Esophagus muscularis mucosa (tissue), 4 donors: ENCODE results near the gene WNT1. TPM values are rescaled to one million over a fixed set of nuclear protein-coding genes. Genes with fewer than 3 reads are reported as not detected.
A peak's percentile ranks its signal among the peaks of the same experiment; 100 is the strongest.

Experiments used
- DNase-seq: peaks from one replicate; pipeline ENCODE4 v3.0.0-alpha.2; 2017; ENCODE audit errors: extremely low spot score
- H3K27ac ChIP-seq, 4 donors: fragments of 200-600 bp; sonication (generic); replicated peaks in 1 of 4; 1 replicate in 3 of 4; 2 replicates in 1 of 4; pipeline ENCODE4 v1.5.1; 2016 to 2019; ENCODE audit warnings: mild to moderate bottlenecking in 1 of 4
- H3K27me3 ChIP-seq, 4 donors: fragments of 200-600 bp; sonication (generic); one replicate each; pipeline versions ENCODE4 v1.5.1 to v1.6.0; 2016 to 2019
- H3K36me3 ChIP-seq, 4 donors: fragments of 200-600 bp; sonication (generic); one replicate each; pipeline ENCODE4 v1.5.1; 2016 to 2019
- H3K4me1 ChIP-seq, 4 donors: fragments of 200-600 bp; sonication (generic); one replicate each; pipeline ENCODE4 v1.5.1; 2016 to 2019
- H3K4me3 ChIP-seq, 4 donors: fragments of 200-600 bp; sonication (generic); 1 replicate in 2 of 4; 2 replicates in 2 of 4; pipeline ENCODE4 v1.5.1; 2016 to 2019; ENCODE audit warnings: mild to moderate bottlenecking in 4 of 4, moderate library complexity in 1 of 4
- H3K9me3 ChIP-seq, 4 donors: fragments of 200-600 bp; sonication (generic); 1 replicate in 3 of 4; 2 replicates in 1 of 4; pipeline ENCODE4 v1.5.1; 2016 to 2019
- EP300 ChIP-seq: sonication (generic); formaldehyde crosslinking; IDR thresholded peaks from one replicate; pipeline ENCODE4 v1.6.1; 2017; ENCODE audit warnings: antibody characterized with exemption
- POLR2A ChIP-seq: fragments of 450-650 bp; IDR thresholded peaks from one replicate; pipeline ENCODE4 v1.6.1; 2017; ENCODE audit warnings: antibody characterized with exemption, moderate library complexity, mild to moderate bottlenecking, low read depth
- POLR2AphosphoS5 ChIP-seq, 2 donors: sonication (generic); formaldehyde crosslinking; IDR thresholded peaks; one replicate each; pipeline ENCODE4 v1.6.1; 2017; ENCODE audit warnings: antibody characterized with exemption in 2 of 2
- WGBS: methylation state at CpG from one replicate; pipeline ENCODE4 v1.1.5; 2018; 5-methylcytosine and 5-hydroxymethylcytosine counted together
- intact Hi-C: fragments of 100-400 bp; cut with DNase I; formaldehyde crosslinking; loops from one replicate; pipeline ENCODE4 v1.15.1; 2023
- total RNA-seq, 4 donors: library from RNA; depleted of rRNA; stranded (reverse); fragments of >200 nt; gene quantifications; one replicate each; pipeline versions ENCODE4 v1.1.0 to v1.2.1, GENCODE V29; 2016
- TF ChIP-seq, protein P1 (sequence below), 3 experiments: fragments of 200-600 bp in 2 of 3; fragments of 450-650 bp in 1 of 3; sonication (generic) in 2 of 3; IDR thresholded peaks; one replicate each; pipeline ENCODE4 v1.5.1; 2017 to 2019; ENCODE audit warnings: antibody characterized with exemption in 3 of 3, mild to moderate bottlenecking in 2 of 3, moderate library complexity in 1 of 3

Gene WNT1
- total RNA-seq, 4 donors from 2014 or later: not detected

DNA sequence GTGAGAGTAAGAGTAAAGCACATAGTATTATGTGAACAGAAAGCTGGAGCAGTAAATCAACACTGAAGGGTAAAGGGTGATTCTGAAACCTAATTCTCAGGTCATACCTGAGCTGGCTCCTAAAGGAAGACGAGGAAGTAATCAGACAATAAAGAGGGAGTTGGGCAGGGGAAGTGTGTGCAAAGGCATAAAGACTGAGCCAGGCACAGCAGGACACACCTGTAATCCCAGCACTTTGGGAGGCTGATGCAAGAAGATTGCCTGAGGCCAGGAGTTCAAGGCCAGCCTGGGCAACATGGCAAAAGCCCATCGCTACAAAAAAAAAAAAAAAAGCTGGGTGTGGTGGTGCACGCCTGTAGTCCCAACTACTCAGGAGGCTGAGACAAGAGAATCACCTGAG is 30.4 kb upstream of the WNT1 start:
- no peaks in the 10 kb centered on the region for H3K27me3 ChIP-seq
- no peak for DNase-seq
- H3K27ac ChIP-seq: no peak overlapping the region
- peaks cover 0 to 27% (median 13%) of the 10 kb centered on the region in 4 donors for H3K36me3 ChIP-seq
- no peaks in the 10 kb centered on the region for H3K9me3 ChIP-seq
- peaks cover 6 to 23% (median 19%) of the 10 kb centered on the region in 4 donors for H3K4me1 ChIP-seq
- TF ChIP-seq POLR2AphosphoS5 (IDR thresholded peaks at IDR 0.05): no peak
- no peak for TF ChIP-seq POLR2A
- no peak for TF ChIP-seq EP300
- TF ChIP-seq, protein P1, sequence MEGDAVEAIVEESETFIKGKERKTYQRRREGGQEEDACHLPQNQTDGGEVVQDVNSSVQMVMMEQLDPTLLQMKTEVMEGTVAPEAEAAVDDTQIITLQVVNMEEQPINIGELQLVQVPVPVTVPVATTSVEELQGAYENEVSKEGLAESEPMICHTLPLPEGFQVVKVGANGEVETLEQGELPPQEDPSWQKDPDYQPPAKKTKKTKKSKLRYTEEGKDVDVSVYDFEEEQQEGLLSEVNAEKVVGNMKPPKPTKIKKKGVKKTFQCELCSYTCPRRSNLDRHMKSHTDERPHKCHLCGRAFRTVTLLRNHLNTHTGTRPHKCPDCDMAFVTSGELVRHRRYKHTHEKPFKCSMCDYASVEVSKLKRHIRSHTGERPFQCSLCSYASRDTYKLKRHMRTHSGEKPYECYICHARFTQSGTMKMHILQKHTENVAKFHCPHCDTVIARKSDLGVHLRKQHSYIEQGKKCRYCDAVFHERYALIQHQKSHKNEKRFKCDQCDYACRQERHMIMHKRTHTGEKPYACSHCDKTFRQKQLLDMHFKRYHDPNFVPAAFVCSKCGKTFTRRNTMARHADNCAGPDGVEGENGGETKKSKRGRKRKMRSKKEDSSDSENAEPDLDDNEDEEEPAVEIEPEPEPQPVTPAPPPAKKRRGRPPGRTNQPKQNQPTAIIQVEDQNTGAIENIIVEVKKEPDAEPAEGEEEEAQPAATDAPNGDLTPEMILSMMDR (IDR thresholded peaks at IDR 0.05): no peak
- 100% methylated on average over 3 of the region's 3 CpGs for WGBS
- intact Hi-C loops: no loop called here
- no peak overlapping the region for H3K4me3 ChIP-seq

DNA sequence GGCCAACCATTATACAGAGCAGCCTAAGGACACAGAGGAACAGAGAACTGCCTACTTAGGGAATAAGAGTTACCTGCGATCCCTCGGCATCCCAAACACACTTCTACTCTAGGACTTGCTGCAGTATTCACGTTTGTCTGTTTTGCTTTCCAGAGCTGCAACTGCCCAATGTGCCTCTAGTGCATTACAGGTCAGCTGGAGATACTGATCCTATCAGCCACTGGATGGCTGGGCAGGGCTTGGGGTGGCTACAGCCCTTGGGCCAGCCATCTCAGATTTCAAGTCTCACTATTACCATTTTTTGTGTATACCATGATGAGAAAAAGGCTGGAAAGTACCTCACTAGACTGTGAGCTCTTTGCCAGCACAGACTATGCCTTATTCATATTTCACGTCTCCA is 25.4 kb upstream of the WNT1 start:
- intact Hi-C loops: no loop called here
- WGBS: 88% methylated on average over 4 of the region's 4 CpGs
- peaks cover 19 to 31% (median 26%) of the 10 kb centered on the region in 4 donors for H3K4me1 ChIP-seq
- no peaks in the 10 kb centered on the region for H3K27me3 ChIP-seq
- H3K27ac ChIP-seq: no peak overlapping the region
- no peak overlapping the region for H3K4me3 ChIP-seq
- no peaks in the 10 kb centered on the region for H3K9me3 ChIP-seq
- no peak for DNase-seq
- peaks cover 0 to 24% (median 17%) of the 10 kb centered on the region in 4 donors for H3K36me3 ChIP-seq
- no peak for TF ChIP-seq POLR2AphosphoS5 (IDR thresholded peaks at IDR 0.05)
- TF ChIP-seq EP300: no peak
- TF ChIP-seq POLR2A: no peak
- TF ChIP-seq, protein P1 (IDR thresholded peaks at IDR 0.05): no peak

GRCh38 chr12:48954061-48954460 is 24.1 kb upstream of the WNT1 start:
- DNase-seq: no peak
- Histone ChIP-seq H3K27me3 (no peaks in the 10 kb centered on the region), H3K4me3 (no peak overlapping the region), H3K9me3 (no peaks in the 10 kb centered on the region), H3K36me3 (peaks cover 0 to 22% (median 13%) of the 10 kb centered on the region in 4 donors), H3K27ac (no peak overlapping the region), H3K4me1 (peaks cover 21 to 34% (median 31%) of the 10 kb centered on the region in 4 donors)
- TF ChIP-seq POLR2A (no peak), POLR2AphosphoS5 (IDR thresholded peaks at IDR 0.05) (no peak), EP300 (no peak)
- TF ChIP-seq, protein P1 (IDR thresholded peaks at IDR 0.05): no peak
- intact Hi-C loops: no loop called here
- 96% methylated on average over 3 of the region's 3 CpGs for WGBS

GRCh38 chr12:48954841-48955501 is 23.2 kb upstream of the WNT1 start:
- Histone ChIP-seq H3K36me3 (peaks cover 0 to 17% (median 9%) of the 10 kb centered on the region in 4 donors), H3K9me3 (no peaks in the 10 kb centered on the region), H3K27ac (peak overlapping the region in 1 of 4 donors; percentile 94), H3K27me3 (no peaks in the 10 kb centered on the region), H3K4me1 (peaks cover 21 to 34% (median 31%) of the 10 kb centered on the region in 4 donors), H3K4me3 (peak overlapping the region in 1 of 4 donors; percentile 95)
- 70% methylated on average over 3 of the region's 3 CpGs for whole genome bisulfite sequencing
- intact Hi-C loops: no loop called here
- DNase-seq: no peak
- no peak for TF ChIP-seq POLR2A
- TF ChIP-seq POLR2AphosphoS5 (IDR thresholded peaks at IDR 0.05): no peak
- TF ChIP-seq EP300: no peak

GRCh38 chr12:48956279-48957140 is 21.6 kb upstream of the WNT1 start:
- intact Hi-C loops: no loop called here
- Histone ChIP-seq H3K27ac (peak overlapping the region; percentile 81 to 94 (median 89)), H3K36me3 (peaks cover 0 to 16% (median 7%) of the 10 kb centered on the region in 4 donors), H3K4me3 (peak overlapping the region; percentile 87 to 98 (median 96)), H3K4me1 (peaks cover 21 to 34% (median 31%) of the 10 kb centered on the region in 4 donors), H3K9me3 (no peaks in the 10 kb centered on the region), H3K27me3 (peaks cover 0 to 10% (median 0%) of the 10 kb centered on the region in 4 donors)
- peak; percentile 97 for DNase-seq
- WGBS: under 1% methylated on average over 27 of the region's 29 CpGs
- TF ChIP-seq, protein P1 (IDR thresholded peaks at IDR 0.05): no peak
- TF ChIP-seq POLR2A (no peak), EP300 (no peak), POLR2AphosphoS5 (IDR thresholded peaks at IDR 0.05) (peak; percentile 53 to 68)
